VCaP (cell line): ENCODE measurements around the gene NAALADL2.

Experiments used
- H3K27ac ChIP-seq: fragments of 450-650 bp; 2 replicates; pipeline ENCODE4 v1.5.1; 2017
- CTCF ChIP-seq: fragments of 450-650 bp; conservative IDR thresholded peaks from 2 replicates; pipeline ENCODE4 v1.5.1; 2017; ENCODE audit warnings: mild to moderate bottlenecking, moderate library complexity

The NAALADL2 gene

GRCh38 chr3:174959556-174960065, 100.5 kb downstream of the NAALADL2 start:
- no peak for TF ChIP-seq CTCF
- H3K27ac ChIP-seq, result no peak overlapping the region; the same call in 1 of the 2 replicates

- H3K27ac ChIP-seq, result no peak overlapping the region
- no peak for TF ChIP-seq CTCF
Observed at GRCh38 chr3:174960898-174961297, 101.8 kb downstream of the NAALADL2 start.

GRCh38 chr3:174973465-174973864, 114.3 kb downstream of the NAALADL2 start:
- TF ChIP-seq CTCF, result no peak
- no peak overlapping the region for H3K27ac ChIP-seq

- H3K27ac ChIP-seq, result no peak overlapping the region
- no peak for TF ChIP-seq CTCF
Observed at GRCh38 chr3:174986685-174987084, 127.6 kb downstream of the NAALADL2 start.

GRCh38 chr3:175001091-175001490, 142.0 kb downstream of the NAALADL2 start:
- TF ChIP-seq CTCF, result no peak
- H3K27ac ChIP-seq, result no peak overlapping the region

- H3K27ac ChIP-seq, result no peak overlapping the region
- no peak for TF ChIP-seq CTCF
Observed at GRCh38 chr3:175002732-175003143, 143.6 kb downstream of the NAALADL2 start.

GRCh38 chr3:175003590-175003989, 144.5 kb downstream of the NAALADL2 start:
- H3K27ac ChIP-seq, result peak overlapping the region; percentile 67; the same call in 1 of the 2 replicates
- no peak for TF ChIP-seq CTCF
